VCaP (cell line): ENCODE results near the gene LGR4.

Source experiments
- H3K27ac ChIP-seq: fragments of 450-650 bp; 2 replicates; pipeline ENCODE4 v1.5.1; 2017
- TF ChIP-seq, protein P1 (sequence below): fragments of 450-650 bp; conservative IDR thresholded peaks from 2 replicates; pipeline ENCODE4 v1.5.1; 2017; ENCODE audit warnings: mild to moderate bottlenecking, moderate library complexity

Gene LGR4

DNA sequence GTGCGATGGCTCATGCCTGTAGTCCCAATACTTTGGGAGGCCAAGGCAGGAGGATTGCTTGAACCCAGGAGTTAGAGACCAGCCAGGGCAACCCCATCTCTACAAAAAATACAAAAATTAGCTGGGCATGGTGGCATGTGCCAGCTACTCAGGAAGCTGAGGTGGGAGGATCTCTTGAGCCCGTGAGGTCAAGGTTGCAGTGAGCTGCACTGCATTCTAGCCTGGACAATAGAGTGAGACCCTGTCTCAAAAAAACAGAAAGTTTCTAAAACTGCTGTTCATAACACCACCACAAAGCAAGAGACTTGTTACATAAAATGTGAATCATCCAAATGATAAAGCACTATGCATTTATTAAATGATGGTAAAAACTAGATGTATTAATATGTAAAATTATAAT, 69.4 kb downstream of the LGR4 start:
- TF ChIP-seq, protein P1, sequence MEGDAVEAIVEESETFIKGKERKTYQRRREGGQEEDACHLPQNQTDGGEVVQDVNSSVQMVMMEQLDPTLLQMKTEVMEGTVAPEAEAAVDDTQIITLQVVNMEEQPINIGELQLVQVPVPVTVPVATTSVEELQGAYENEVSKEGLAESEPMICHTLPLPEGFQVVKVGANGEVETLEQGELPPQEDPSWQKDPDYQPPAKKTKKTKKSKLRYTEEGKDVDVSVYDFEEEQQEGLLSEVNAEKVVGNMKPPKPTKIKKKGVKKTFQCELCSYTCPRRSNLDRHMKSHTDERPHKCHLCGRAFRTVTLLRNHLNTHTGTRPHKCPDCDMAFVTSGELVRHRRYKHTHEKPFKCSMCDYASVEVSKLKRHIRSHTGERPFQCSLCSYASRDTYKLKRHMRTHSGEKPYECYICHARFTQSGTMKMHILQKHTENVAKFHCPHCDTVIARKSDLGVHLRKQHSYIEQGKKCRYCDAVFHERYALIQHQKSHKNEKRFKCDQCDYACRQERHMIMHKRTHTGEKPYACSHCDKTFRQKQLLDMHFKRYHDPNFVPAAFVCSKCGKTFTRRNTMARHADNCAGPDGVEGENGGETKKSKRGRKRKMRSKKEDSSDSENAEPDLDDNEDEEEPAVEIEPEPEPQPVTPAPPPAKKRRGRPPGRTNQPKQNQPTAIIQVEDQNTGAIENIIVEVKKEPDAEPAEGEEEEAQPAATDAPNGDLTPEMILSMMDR: no peak
- peak overlapping the region; percentile 14; the same call in 1 of the 2 replicates for H3K27ac ChIP-seq

DNA sequence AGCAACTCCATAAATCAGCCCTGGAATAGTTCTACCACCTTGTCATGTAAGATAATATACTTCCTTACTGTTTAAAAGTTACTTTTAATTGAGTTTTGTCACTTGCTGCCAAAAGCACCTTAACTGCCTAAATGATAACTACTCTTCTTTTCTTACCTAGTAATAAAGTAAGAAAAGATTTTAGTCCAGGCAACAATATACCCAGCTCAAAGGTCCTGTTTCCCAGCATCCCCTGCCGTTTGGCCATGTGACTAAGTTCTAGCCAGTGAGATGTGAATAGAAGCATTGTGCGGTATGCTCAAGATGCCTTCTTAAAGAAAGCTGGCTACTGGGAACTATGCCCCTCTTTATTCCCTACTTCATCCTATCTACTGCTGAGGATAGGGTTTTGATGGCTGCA, 70.1 kb downstream of the LGR4 start:
- H3K27ac ChIP-seq: peak overlapping the region; percentile 14; the same call in 1 of the 2 replicates
- TF ChIP-seq, protein P1: no peak

DNA sequence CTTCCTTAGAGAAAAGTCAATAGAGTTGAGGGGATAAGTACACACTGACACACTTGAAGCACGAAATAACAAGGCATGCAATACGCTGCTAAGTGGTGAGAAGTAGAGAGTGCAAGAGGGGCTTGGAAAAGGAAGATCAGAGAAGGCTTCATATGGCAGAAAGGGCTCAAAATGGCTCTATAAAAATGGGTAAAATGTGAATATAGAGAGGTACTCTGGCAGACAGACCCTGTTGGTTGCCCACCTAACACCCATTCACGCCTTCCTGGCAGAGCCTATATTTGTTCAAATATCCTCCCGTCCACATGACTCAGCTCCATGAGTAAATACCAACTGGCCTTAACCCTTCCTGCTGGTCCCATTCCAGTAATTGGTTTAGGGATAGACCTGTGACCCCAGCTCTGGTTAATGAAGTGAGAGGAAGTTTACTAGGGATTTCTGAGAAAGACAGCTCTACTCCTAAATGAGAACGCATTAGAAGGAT, 70.7 kb downstream of the LGR4 start:
- TF ChIP-seq, protein P1: no peak
- peak overlapping the region; percentile 14; the same call in 1 of the 2 replicates for H3K27ac ChIP-seq

DNA sequence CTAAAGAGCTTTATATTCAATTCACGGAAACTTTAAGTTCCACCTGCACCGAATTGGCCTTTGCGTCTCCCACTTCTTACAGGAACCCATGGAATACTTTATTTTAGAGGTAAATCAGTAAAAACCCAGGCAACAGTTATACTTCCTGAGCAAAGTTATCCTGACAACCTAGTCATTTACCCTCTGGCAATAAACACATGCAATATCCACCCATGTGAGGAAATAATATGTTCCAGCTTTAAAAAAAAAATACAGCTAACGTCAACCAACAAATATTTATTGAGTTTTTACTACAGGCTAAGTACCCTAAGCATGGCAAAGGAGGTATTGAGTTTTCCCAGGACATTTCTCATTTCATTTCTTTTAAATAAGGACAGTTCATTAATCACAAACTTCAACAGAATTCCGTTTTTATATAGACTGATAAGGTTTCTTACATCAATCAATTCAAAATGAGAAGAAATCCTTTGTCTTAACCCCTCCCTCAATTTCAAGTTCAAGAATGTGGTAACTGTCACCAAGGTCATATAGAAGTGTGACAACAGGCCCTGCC, 71.2 kb downstream of the LGR4 start:
- H3K27ac ChIP-seq: 0 out of 2 replicates have a peak overlapping the region, but pooled peaks have one; percentile 14
- TF ChIP-seq, protein P1: no peak

DNA sequence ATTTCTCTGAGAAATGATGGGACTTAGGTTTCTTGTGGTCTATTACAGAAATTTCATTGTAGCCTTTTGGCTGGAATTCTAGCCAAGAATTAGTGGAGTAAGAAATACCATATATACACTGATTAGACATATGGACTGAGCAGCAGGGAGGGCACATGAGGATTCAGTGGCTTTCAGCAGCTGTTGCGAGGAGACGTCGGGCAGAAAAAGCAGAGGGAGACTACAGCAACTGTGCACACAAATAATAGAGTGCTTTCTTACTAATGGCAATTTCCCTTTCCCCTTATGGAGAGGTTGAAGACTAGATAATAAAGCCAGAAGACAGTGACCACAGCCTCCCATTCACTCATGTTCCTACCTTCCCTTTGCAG, 74.2 kb downstream of the LGR4 start:
- TF ChIP-seq, protein P1: no peak
- H3K27ac ChIP-seq: peak overlapping the region; percentile 96

DNA sequence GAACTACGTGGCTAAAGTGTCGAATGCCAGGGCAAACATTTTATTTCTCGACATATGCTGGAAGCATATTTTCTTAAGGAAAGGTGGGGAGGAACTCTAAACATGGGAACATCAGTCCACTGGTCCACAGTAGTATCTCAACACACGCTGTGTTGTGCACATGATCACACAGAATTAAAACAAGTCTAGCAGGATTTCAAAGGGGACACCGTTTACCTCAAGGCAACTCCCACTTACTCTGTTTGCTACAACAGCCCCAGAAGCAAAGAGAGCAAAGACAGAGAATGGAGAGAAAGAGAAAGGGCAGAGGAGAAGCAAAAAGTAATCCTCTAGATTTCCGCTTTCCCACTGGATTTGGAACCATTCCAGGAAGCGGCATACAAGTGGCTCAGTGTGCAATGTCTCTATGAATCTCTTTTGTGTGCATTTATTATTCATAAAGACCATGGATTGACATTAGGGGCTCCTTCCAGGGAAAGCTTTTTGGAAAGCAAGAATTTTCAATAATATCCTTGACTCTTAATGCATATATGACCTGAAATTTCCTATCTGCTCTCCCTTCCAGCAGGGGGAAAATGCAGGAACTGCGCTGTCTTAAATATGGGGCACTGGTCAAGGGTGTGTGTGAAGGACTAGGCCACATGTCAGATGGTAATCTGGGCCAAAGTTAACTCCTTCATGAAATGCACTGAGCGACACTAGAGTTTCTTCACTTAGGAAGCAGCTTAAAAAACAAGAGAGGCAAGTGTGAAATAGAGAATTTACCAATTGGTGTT, 74.8 kb downstream of the LGR4 start:
- peak overlapping the region; percentile 96 for H3K27ac ChIP-seq
- TF ChIP-seq, protein P1: no peak

DNA sequence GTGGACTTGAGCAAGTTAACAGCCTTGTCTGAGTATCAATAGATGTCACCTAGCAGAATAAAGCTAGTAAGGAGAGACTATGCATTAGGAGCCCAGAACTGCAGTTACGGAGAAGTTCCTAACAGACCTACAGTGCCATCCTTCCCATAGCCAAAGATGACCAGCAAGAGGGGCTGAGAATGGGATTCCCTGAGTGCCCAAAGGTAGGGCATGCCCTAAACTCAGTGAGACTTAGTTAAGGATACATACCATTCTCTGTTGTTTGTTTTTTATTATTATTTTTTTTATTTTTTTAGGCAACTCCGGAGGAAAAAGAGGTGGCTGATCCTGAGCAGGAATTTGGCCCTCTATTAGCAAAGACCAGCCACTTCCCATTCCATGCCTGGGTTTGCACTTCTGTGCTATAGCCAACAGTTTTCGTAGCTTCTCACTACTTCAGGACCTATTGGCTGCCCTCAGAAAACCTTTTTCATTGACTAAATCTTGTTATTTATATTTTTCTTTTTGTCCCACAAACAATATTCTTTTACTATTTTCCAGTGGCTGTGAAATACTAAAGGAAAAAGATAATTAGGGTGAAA, 76.2 kb downstream of the LGR4 start:
- H3K27ac ChIP-seq: peak overlapping the region; percentile 96
- TF ChIP-seq, protein P1: no peak
